ENCODE data around the gene ANTXR1.

ANTXR1 gene

DNA sequence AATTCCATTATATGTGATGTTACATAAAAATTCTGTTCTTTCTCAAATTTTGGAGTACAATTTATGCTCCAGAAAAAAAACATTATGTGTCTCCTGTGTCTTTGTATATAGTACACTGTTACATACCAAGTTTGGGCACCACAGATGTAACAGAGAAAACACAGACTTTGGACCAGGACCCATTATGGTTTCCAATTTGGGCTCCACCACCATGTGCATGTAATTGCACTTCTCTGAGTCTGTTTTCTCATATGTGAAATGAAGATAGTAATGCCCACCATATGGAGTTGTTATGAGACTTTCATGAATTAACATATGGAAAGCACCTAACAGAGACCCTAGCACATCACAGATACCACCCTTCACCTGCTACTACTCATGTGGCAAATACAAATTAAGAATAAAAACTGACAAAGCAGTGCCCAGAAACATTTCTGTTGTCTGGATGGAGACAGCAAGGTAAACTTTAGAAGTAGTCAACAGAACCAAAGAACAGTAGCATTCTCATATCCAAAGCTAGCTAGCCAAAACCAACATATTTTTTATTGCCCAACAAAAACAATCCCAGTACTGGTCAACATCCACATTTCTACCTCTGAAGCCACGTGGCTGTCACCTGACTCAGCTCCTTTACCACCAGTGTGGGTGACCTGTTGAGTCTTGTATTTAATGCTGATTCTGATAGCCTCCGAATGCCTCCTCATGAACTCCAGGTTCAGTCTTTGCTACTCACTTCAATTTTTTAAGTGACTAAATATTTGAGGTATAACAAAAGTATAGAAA lies 42.9 kb downstream of the ANTXR1 start:
- ATAC-seq, result no peak
- TF ChIP-seq ZNF565 (CRISPR knock-in tag; conservative IDR thresholded peaks at IDR 0.05; ENCODE audit: low read depth) (no peak), ESRRG (CRISPR knock-in tag; IDR thresholded peaks at IDR 0.05) (no peak), ZC3H10 (CRISPR knock-in tag; IDR thresholded peaks at IDR 0.05) (no peak)

DNA sequence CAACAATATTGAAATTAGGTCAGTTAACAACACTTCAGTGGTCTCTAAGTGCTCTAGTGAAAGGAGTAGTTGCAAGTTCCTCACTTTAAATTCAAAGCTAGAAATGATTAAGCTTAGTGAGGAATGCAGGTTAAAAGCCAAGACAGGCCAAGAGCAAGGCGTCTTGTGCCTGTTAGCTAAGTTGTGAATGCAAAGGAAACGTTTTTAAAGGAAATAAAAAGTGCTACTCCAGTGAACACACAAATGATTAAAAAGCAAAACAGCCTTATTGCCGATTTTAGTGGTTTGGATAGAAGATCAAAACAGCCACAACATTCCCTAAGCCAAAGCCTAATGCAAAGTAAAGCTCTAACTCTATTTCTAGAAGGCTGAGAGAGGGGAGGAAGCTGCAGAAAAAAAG lies 44.7 kb downstream of the ANTXR1 start:
- ATAC-seq, result no peak
- no peak for TF ChIP-seq SNAI2 (CRISPR knock-in tag; IDR thresholded peaks at IDR 0.05)
- TF ChIP-seq ZNF8 (CRISPR knock-in tag; IDR thresholded peaks at IDR 0.05), result no peak
- no peak for TF ChIP-seq PPARA (CRISPR knock-in tag; IDR thresholded peaks at IDR 0.05; ENCODE audit: borderline replicate concordance)
- no peak for TF ChIP-seq BACH2 (CRISPR knock-in tag; IDR thresholded peaks at IDR 0.05; ENCODE audit: borderline replicate concordance)
- TF ChIP-seq ZFP30 (CRISPR knock-in tag; IDR thresholded peaks at IDR 0.05), result no peak
- no peak for TF ChIP-seq ESRRG (CRISPR knock-in tag; IDR thresholded peaks at IDR 0.05)
- TF ChIP-seq ARNTL (CRISPR knock-in tag; IDR thresholded peaks at IDR 0.05; ENCODE audit: borderline replicate concordance, low read depth), result no peak
- no peak for TF ChIP-seq TCF4 (CRISPR knock-in tag; IDR thresholded peaks at IDR 0.05; ENCODE audit: borderline replicate concordance)
- TF ChIP-seq, protein P1, sequence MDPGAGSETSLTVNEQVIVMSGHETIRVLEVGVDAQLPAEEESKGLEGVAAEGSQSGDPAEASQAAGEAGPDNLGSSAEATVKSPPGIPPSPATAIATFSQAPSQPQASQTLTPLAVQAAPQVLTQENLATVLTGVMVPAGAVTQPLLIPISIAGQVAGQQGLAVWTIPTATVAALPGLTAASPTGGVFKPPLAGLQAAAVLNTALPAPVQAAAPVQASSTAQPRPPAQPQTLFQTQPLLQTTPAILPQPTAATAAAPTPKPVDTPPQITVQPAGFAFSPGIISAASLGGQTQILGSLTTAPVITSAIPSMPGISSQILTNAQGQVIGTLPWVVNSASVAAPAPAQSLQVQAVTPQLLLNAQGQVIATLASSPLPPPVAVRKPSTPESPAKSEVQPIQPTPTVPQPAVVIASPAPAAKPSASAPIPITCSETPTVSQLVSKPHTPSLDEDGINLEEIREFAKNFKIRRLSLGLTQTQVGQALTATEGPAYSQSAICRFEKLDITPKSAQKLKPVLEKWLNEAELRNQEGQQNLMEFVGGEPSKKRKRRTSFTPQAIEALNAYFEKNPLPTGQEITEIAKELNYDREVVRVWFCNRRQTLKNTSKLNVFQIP (CRISPR knock-in tag; IDR thresholded peaks at IDR 0.05; ENCODE audit: borderline replicate concordance, low read depth), result no peak
- TF ChIP-seq, protein P2, sequence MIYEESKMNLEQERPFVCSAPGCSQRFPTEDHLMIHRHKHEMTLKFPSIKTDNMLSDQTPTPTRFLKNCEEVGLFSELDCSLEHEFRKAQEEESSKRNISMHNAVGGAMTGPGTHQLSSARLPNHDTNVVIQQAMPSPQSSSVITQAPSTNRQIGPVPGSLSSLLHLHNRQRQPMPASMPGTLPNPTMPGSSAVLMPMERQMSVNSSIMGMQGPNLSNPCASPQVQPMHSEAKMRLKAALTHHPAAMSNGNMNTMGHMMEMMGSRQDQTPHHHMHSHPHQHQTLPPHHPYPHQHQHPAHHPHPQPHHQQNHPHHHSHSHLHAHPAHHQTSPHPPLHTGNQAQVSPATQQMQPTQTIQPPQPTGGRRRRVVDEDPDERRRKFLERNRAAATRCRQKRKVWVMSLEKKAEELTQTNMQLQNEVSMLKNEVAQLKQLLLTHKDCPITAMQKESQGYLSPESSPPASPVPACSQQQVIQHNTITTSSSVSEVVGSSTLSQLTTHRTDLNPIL (CRISPR knock-in tag; IDR thresholded peaks at IDR 0.05; ENCODE audit: low read depth), result no peak
- TF ChIP-seq ZC3H10 (CRISPR knock-in tag; IDR thresholded peaks at IDR 0.05), result no peak
- TF ChIP-seq RARB (CRISPR knock-in tag; IDR thresholded peaks at IDR 0.05), result no peak
- no peak for TF ChIP-seq ISL1 (CRISPR knock-in tag; IDR thresholded peaks at IDR 0.05)
- no peak for TF ChIP-seq OSR1 (CRISPR knock-in tag; IDR thresholded peaks at IDR 0.05)
- no peak for TF ChIP-seq CSDC2 (CRISPR knock-in tag; IDR thresholded peaks at IDR 0.05)

DNA sequence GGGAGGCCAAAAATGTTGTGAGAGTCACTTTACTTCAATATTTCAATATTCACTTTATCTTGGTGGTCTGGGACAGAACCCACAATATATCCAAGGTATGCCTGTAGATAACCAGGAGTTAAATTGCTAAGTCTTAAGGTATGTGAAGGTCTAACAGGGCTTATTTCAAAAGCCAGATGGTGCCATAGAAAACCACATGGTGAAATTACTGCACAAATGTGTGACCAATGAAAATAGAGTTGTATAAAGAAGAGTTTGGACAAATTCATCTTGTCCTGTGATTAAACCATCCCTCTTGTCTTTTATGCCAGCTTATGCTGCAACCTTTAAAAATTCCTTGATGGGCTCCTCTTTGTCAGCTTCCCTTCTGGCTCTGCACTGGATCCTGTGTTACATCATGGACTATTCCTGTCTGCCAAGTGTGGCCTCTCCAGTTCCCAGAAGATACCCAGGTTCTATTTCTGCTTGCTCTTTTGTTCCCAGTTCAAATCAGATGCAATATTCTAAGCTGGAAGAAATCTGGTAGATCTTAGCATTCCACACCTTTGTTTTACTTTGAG lies 46.8 kb downstream of the ANTXR1 start:
- TF ChIP-seq, protein P1 (CRISPR knock-in tag; IDR thresholded peaks at IDR 0.05; ENCODE audit: borderline replicate concordance, low read depth), result no peak
- TF ChIP-seq OSR1 (CRISPR knock-in tag; IDR thresholded peaks at IDR 0.05), result no peak
- no peak for TF ChIP-seq BACH2 (CRISPR knock-in tag; IDR thresholded peaks at IDR 0.05; ENCODE audit: borderline replicate concordance)
- no peak for TF ChIP-seq RARB (CRISPR knock-in tag; IDR thresholded peaks at IDR 0.05)
- TF ChIP-seq ZNF70 (CRISPR knock-in tag; IDR thresholded peaks at IDR 0.05), result no peak
- no peak for TF ChIP-seq ZNF565 (CRISPR knock-in tag; conservative IDR thresholded peaks at IDR 0.05; ENCODE audit: low read depth)
- TF ChIP-seq, protein P2 (CRISPR knock-in tag; IDR thresholded peaks at IDR 0.05; ENCODE audit: low read depth), result no peak
- TF ChIP-seq TCF4 (CRISPR knock-in tag; IDR thresholded peaks at IDR 0.05; ENCODE audit: borderline replicate concordance), result no peak
- ATAC-seq, result no peak

DNA sequence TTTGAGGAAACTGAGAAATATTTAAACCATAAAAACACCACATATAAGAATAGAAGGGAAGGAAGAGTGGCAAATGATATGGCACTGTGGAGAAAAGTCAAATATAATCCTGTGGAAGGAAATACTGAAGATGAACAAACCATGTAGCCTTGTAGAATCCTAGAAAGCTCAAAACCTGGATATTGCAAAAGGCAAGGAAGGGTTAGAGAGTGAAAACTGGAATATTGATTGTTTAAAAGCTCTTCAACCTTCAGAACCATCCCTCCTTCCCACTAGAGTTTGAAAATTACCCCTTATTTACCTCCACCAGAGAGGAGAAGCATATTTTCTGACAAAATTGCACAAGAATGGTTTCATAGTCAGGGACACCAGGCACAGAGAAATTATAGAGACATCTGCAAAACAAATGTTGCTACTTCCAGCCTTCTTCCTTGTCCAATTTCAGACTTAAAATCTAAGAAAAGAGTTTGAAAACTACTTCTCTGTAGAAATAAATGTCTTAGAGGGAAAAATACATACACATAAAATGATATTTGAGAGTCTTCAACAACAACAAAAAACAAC lies 48.0 kb downstream of the ANTXR1 start:
- ATAC-seq, result no peak
- TF ChIP-seq, protein P3, sequence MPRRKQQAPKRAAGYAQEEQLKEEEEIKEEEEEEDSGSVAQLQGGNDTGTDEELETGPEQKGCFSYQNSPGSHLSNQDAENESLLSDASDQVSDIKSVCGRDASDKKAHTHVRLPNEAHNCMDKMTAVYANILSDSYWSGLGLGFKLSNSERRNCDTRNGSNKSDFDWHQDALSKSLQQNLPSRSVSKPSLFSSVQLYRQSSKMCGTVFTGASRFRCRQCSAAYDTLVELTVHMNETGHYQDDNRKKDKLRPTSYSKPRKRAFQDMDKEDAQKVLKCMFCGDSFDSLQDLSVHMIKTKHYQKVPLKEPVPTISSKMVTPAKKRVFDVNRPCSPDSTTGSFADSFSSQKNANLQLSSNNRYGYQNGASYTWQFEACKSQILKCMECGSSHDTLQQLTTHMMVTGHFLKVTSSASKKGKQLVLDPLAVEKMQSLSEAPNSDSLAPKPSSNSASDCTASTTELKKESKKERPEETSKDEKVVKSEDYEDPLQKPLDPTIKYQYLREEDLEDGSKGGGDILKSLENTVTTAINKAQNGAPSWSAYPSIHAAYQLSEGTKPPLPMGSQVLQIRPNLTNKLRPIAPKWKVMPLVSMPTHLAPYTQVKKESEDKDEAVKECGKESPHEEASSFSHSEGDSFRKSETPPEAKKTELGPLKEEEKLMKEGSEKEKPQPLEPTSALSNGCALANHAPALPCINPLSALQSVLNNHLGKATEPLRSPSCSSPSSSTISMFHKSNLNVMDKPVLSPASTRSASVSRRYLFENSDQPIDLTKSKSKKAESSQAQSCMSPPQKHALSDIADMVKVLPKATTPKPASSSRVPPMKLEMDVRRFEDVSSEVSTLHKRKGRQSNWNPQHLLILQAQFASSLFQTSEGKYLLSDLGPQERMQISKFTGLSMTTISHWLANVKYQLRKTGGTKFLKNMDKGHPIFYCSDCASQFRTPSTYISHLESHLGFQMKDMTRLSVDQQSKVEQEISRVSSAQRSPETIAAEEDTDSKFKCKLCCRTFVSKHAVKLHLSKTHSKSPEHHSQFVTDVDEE (CRISPR knock-in tag; IDR thresholded peaks at IDR 0.05), result no peak
- TF ChIP-seq, protein P1 (CRISPR knock-in tag; IDR thresholded peaks at IDR 0.05; ENCODE audit: borderline replicate concordance, low read depth), result no peak
